T47D (cell line): ENCODE results near the gene OR8G5.
"Not testable (repeated sequence)": the region's sequence is repeated elsewhere in the genome, so short reads cannot be mapped to it uniquely, and the experiment has no call there.

Experiments used
- DNase-seq, 2 experiments: peaks; one replicate each; pipeline versions ENCODE4 v3.0.0 to v3.0.0-alpha.2; 2011 to 2012; ENCODE audit warnings: low read depth in 1 of 2, low spot score in 1 of 2
- JUND ChIP-seq: IDR thresholded peaks from 2 replicates; pipeline ENCODE4 v1.6.1; 2012; ENCODE audit warnings: low read depth
- in situ Hi-C: cut with HindIII; loops from 2 replicates; pipeline ENCODE4 v1.10.0; 2016; ENCODE audit warnings: low sequenced_read_pairs, low pct_unique_long_range_greater_than_20kb

Gene OR8G5

GRCh38 chr11:124256076-124256475, at the start of gene OR8G5:
Gene OR8G5, plus strand, starts transcription at chr11:124256376. Its CDS starts 8,556 bp downstream, at chr11:124264932.
- no peak; the same call in 1 of the 2 replicates for TF ChIP-seq JUND
- in situ Hi-C loops = no loop called here
- no peak for DNase-seq

- DNase-seq = no peak
- no peak for TF ChIP-seq JUND
- in situ Hi-C loops = no loop called here
These were observed 48.9 kb upstream of the OR8G5 start for GRCh38 chr11:124207102-124207792.

GRCh38 chr11:124209824-124210357, 46.3 kb upstream of the OR8G5 start:
- no peak for TF ChIP-seq JUND
- no peak for DNase-seq
- in situ Hi-C loops = no loop called here

GRCh38 chr11:124210421-124210820, 45.8 kb upstream of the OR8G5 start:
- in situ Hi-C loops = no loop called here
- no peak for DNase-seq
- TF ChIP-seq JUND = no peak

GRCh38 chr11:124211321-124211720, 44.9 kb upstream of the OR8G5 start:
- no peak for DNase-seq
- in situ Hi-C loops = no loop called here
- TF ChIP-seq JUND = no peak

GRCh38 chr11:124214027-124214426, 42.1 kb upstream of the OR8G5 start:
- no peak for DNase-seq
- in situ Hi-C loops = no loop called here
- no peak for TF ChIP-seq JUND

GRCh38 chr11:124219126-124219525, 37.0 kb upstream of the OR8G5 start:
- in situ Hi-C loops = no loop called here
- TF ChIP-seq JUND = no peak
- DNase-seq = no peak

- TF ChIP-seq JUND = no peak
- in situ Hi-C loops = no loop called here
- DNase-seq = no peak
These were observed 33.8 kb upstream of the OR8G5 start for GRCh38 chr11:124222407-124222806.

GRCh38 chr11:124224618-124225423, 31.4 kb upstream of the OR8G5 start:
- in situ Hi-C loops, DNase-seq: not testable (repeated sequence)

GRCh38 chr11:124225471-124225870, 30.7 kb upstream of the OR8G5 start:
- no peak for DNase-seq
- in situ Hi-C loops = no loop called here
- TF ChIP-seq JUND = no peak

GRCh38 chr11:124233376-124233775, 22.8 kb upstream of the OR8G5 start:
- DNase-seq = no peak
- in situ Hi-C loops = no loop called here
- no peak for TF ChIP-seq JUND

- no peak for TF ChIP-seq JUND
- no peak for DNase-seq
- in situ Hi-C loops = no loop called here
These were observed 17.7 kb upstream of the OR8G5 start for GRCh38 chr11:124238512-124238911.
